Stimulated activated effector memory CD8-positive, alpha-beta T cell treated with anti-CD3 and anti-CD28 coated beads, Interleukin-12 subunit alpha, Interleukin-12 subunit beta, amount 100 ng/mL, for 72 hours (primary cell): ENCODE measurements around the gene HOXB3.
A peak's percentile ranks its signal among the peaks of the same experiment; 100 is the strongest.

Experiments used
- ATAC-seq: fragments of 150-1000 bp; cut with Tn5 transposase; 2 replicates; pipeline ENCODE4 v1.10.0; 2021
- DNase-seq, 2 donors: peaks; one replicate each; pipeline ENCODE4 v3.0.0; 2021 to 2022; ENCODE audit warnings: low spot score in 2 of 2
- H3K27ac Mint-ChIP-seq: one replicate; pipeline ENCODE4 v1.8.0; 2022; ENCODE audit warnings: mild to moderate bottlenecking, mixed read lengths
- H3K36me3 Mint-ChIP-seq: one replicate; pipeline ENCODE4 v1.8.0; 2022; ENCODE audit warnings: mild to moderate bottlenecking, mixed read lengths
- H3K4me1 Mint-ChIP-seq: one replicate; pipeline ENCODE4 v1.8.0; 2022; ENCODE audit warnings: mixed read lengths
- H3K4me3 Mint-ChIP-seq: one replicate; pipeline ENCODE4 v1.8.0; 2022; ENCODE audit warnings: mild to moderate bottlenecking, mixed read lengths
- H3K9me3 Mint-ChIP-seq: one replicate; pipeline ENCODE4 v1.8.0; 2022; ENCODE audit warnings: mixed read lengths

HOXB3 gene

GRCh38 chr17:48628649-48629410 is 38.8 kb upstream of the HOXB3 start:
- DNase-seq (no peak), ATAC-seq (no peak)
- Mint-ChIP-seq H3K27ac (no peak overlapping the region), H3K9me3 (no peaks in the 10 kb centered on the region), H3K4me3 (no peak overlapping the region), H3K4me1 (peaks cover 24% of the 10 kb centered on the region), H3K36me3 (no peaks in the 10 kb centered on the region)

GRCh38 chr17:48627623-48628521 is 37.8 kb upstream of the HOXB3 start:
- H3K27ac Mint-ChIP-seq: no peak overlapping the region
- ATAC-seq: no peak
- DNase-seq: no peak
- H3K36me3 Mint-ChIP-seq: no peaks in the 10 kb centered on the region
- H3K4me3 Mint-ChIP-seq: peak overlapping the region; percentile 84
- H3K9me3 Mint-ChIP-seq: no peaks in the 10 kb centered on the region
- H3K4me1 Mint-ChIP-seq: peaks cover 24% of the 10 kb centered on the region

- DNase-seq (no peak), ATAC-seq (no peak)
- Mint-ChIP-seq H3K4me3 (peak overlapping the region; percentile 84), H3K4me1 (peaks cover 16% of the 10 kb centered on the region), H3K27ac (peak overlapping the region; percentile 87), H3K9me3 (no peaks in the 10 kb centered on the region), H3K36me3 (no peaks in the 10 kb centered on the region)
These were observed 37.1 kb upstream of the HOXB3 start for GRCh38 chr17:48627118-48627597.

- ATAC-seq (peak; percentile 77), DNase-seq (peak; percentile 28 to 77)
- Mint-ChIP-seq H3K27ac (peak within 1 kb of the TSS; percentile 87), H3K9me3 (no peaks in the 10 kb centered on the region), H3K4me1 (peaks cover 16% of the 10 kb centered on the region), H3K36me3 (no peaks in the 10 kb centered on the region), H3K4me3 (peak within 1 kb of the TSS; percentile 84)
These were observed 36.4 kb upstream of the HOXB3 start, which contains the start of gene HOXB9 for GRCh38 chr17:48626245-48627117. Gene HOXB9 (minus strand): TSS chr17:48626358. CDS start chr17:48626269, 89 bp downstream.

DNA sequence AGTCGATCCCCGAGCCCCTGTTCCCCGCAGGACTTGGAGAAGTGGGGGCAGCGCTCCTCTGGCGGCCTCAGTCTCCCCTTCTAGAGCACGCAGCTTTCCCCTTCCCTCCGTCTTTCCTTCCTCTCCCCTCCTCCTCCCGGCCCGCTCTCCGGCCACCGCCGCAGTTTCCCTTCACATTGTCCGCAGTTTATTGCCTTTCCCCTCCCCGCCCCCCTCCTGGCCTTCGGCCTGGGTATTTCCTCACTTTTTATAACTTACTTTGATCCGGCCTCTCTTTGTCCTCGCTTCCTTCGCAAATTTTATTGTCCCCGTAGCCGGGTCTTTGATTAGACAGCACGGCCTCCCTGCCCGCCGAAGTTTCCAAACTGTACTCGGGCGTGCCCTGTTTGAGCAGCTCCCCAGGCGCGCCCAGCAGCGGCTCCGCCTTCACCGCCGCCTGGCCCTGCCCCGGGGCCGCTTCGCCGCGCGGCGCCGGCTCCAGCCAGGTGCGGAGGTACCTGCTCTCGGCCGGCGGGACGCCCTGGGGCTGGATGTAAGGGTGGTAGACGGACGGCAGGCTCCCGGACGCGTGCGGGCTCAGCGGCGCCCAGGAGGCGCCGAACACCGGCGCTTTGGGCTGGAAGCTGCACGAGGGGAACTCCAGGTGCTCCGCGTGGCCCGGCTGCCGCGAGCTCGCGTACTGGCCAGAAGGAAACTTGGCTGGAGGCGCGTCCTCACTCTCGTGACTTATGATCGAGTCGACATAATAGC is 35.6 kb upstream of the HOXB3 start:
- H3K27ac Mint-ChIP-seq: peak overlapping the region; percentile 87

GRCh38 chr17:48624544-48625494 is 34.8 kb upstream of the HOXB3 start:
- DNase-seq (peak in 1 of 2 donors; percentile 62), ATAC-seq (peak; percentile 16)
- Mint-ChIP-seq H3K4me1 (peaks cover 16% of the 10 kb centered on the region), H3K27ac (no peak overlapping the region), H3K9me3 (no peaks in the 10 kb centered on the region), H3K36me3 (no peaks in the 10 kb centered on the region), H3K4me3 (peak overlapping the region; percentile 84)

More for the DNA sequence above, 35.6 kb upstream of the HOXB3 start:
- H3K36me3 Mint-ChIP-seq: no peaks in the 10 kb centered on the region
- peak overlapping the region; percentile 84 for H3K4me3 Mint-ChIP-seq
- H3K9me3 Mint-ChIP-seq: no peaks in the 10 kb centered on the region
- peak; percentile 49 to 80 for DNase-seq
- peaks cover 16% of the 10 kb centered on the region for H3K4me1 Mint-ChIP-seq
- ATAC-seq: peak; percentile 76

DNA sequence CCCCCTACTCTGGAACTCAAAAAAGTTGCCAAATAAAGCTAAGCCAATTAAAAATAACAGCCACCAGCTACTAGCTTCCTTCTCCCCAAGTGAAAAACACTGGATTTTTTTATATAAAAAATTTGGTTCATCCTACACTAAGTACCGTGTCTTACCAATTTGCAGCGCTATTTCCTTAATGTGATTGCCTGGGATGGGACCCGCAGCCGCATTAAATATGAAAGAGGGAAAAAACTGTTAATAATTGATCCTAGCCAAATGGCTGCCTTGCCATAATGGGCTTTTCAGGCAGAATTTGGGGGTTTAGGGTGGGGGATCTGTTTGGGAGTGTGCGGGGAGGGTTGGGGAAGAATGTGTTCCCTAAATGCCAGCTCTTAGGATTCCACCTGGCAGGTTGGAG is 34.1 kb upstream of the HOXB3 start:
- H3K9me3 Mint-ChIP-seq: no peaks in the 10 kb centered on the region
- peak overlapping the region; percentile 84 for H3K4me3 Mint-ChIP-seq
- H3K4me1 Mint-ChIP-seq: peaks cover 21% of the 10 kb centered on the region
- DNase-seq (no peak), ATAC-seq (no peak)
- H3K36me3 Mint-ChIP-seq: no peaks in the 10 kb centered on the region
- H3K27ac Mint-ChIP-seq: no peak overlapping the region

DNA sequence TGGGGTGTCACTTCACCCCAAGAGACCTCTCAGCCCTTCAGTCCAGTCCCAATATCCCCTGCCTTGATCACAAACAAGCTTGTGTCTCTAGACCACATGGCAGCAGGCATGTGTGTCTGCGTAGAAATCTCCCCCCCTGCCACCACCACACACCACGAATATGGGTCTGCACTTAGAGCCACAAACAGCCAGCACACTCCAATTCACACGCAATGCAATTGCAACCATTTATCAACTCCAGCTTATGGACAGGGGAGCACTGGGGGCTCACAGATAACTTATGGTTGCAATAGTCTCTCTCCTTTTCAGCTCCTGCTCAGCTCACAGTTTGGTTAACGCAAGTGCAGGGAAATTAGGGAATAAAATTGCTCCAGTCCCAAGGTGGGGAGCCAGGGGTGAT is 33.5 kb upstream of the HOXB3 start:
- DNase-seq: no peak
- peaks cover 24% of the 10 kb centered on the region for H3K4me1 Mint-ChIP-seq
- H3K36me3 Mint-ChIP-seq: peaks cover 4% of the 10 kb centered on the region
- H3K27ac Mint-ChIP-seq: no peak overlapping the region
- no peak overlapping the region for H3K4me3 Mint-ChIP-seq
- ATAC-seq: no peak
- no peaks in the 10 kb centered on the region for H3K9me3 Mint-ChIP-seq

- Mint-ChIP-seq H3K36me3 (peaks cover 5% of the 10 kb centered on the region), H3K9me3 (no peaks in the 10 kb centered on the region), H3K4me3 (no peak overlapping the region), H3K4me1 (peaks cover 31% of the 10 kb centered on the region), H3K27ac (no peak overlapping the region)
- ATAC-seq: no peak
- DNase-seq: no peak
These were observed 32.8 kb upstream of the HOXB3 start for GRCh38 chr17:48622857-48623256.

DNA sequence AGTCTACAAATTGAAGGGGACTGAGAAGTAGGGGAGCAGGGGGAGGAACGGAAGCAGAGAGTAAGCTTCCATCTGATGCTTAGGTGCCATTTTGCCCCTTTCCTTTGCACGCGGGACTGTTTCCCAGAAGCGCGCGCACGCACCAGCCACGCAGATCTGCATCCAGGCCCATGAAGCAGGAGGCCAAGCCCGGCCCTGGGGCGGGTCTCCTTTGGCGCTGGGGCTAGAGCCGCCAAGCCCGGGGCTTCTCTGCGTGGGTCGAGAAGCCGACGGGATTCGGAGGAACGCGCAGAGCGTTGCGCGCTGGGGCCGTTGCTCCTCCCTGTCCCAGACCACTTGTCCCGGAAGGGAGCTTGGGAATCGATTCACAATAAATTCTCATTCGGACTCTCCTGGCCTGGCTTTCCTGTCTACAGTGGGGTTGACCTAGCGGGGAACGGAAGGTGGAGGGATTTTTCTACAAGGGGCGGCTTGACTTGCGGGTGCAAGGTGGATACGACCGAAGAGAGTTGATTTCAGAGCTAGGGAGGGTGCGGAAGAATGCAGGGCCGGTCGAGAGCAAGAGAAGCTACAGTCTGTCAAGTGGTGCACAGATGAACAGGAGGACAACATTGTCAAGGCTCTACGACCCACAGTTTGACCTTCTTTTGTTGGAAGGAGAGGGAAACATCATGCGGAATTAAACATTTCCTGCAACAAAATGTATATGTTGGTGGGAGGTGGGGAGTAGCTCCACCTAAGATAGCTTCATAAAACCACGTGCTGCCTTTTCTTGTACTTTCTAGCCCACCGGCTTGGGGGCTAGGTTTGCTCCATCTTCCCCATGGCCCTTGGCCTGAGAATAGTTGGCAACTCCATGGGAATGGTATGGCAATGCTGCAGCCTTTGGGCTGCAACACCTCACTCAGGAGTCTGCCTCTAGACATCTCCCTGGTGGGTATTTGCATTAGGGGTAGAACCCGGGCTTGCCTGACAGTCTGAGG is 31.7 kb upstream of the HOXB3 start:
- no peak for DNase-seq
- no peak for ATAC-seq
- Mint-ChIP-seq H3K36me3 (peaks cover 5% of the 10 kb centered on the region), H3K4me3 (no peak overlapping the region), H3K4me1 (peaks cover 38% of the 10 kb centered on the region), H3K9me3 (no peaks in the 10 kb centered on the region), H3K27ac (no peak overlapping the region)

GRCh38 chr17:48620461-48621139 is 30.6 kb upstream of the HOXB3 start:
- Mint-ChIP-seq H3K4me1 (peaks cover 29% of the 10 kb centered on the region), H3K9me3 (no peaks in the 10 kb centered on the region), H3K27ac (no peak overlapping the region), H3K4me3 (no peak overlapping the region), H3K36me3 (peaks cover 5% of the 10 kb centered on the region)
- ATAC-seq: no peak
- DNase-seq: no peak

DNA sequence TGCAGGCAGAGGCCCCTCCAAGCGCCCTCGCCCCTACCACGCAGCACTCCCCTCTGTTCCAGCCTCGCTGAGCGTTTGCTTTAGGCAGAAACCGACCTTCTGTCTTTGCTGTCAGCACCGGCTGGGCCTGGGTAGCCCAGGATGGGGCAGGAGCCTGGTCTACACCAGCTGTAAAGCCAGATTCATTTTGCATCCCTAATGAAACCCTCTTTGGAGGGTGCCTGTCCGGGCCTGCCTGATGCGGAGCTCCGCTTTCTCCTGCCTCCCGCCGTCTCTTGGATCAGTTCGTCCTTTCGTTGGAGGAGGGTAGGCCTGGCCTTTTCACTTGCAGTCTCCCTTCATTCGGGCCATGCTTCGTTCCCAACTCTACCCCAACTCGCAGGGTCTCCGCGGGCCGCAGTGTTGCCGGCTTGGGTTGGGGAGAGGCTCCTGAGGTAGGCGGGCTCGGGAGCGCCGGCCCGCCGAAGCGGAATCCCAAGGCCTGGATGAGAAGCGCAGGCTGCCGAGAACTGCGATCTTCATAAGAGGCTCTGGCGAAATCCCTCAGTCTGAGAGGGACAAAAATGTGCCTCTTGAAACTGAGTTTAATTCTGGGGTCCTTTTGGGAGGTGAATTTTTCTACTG is 29.9 kb upstream of the HOXB3 start:
- Mint-ChIP-seq H3K4me1 (peaks cover 30% of the 10 kb centered on the region), H3K36me3 (peaks cover 5% of the 10 kb centered on the region), H3K27ac (no peak overlapping the region), H3K4me3 (peak overlapping the region; percentile 44), H3K9me3 (no peaks in the 10 kb centered on the region)
- DNase-seq: no peak
- ATAC-seq: no peak
